Hippocampal formation (tissue), 2 donors: ENCODE results near the gene TTC34.
"Not testable (repeated sequence)": the region's sequence is repeated elsewhere in the genome, so short reads cannot be mapped to it uniquely, and the experiment has no call there.

Source experiments
- DNase-seq, 2 donors: peaks; one replicate each; lab custom pipeline; 2025; lab: John Stamatoyannopoulos, UW

TTC34 gene

DNA sequence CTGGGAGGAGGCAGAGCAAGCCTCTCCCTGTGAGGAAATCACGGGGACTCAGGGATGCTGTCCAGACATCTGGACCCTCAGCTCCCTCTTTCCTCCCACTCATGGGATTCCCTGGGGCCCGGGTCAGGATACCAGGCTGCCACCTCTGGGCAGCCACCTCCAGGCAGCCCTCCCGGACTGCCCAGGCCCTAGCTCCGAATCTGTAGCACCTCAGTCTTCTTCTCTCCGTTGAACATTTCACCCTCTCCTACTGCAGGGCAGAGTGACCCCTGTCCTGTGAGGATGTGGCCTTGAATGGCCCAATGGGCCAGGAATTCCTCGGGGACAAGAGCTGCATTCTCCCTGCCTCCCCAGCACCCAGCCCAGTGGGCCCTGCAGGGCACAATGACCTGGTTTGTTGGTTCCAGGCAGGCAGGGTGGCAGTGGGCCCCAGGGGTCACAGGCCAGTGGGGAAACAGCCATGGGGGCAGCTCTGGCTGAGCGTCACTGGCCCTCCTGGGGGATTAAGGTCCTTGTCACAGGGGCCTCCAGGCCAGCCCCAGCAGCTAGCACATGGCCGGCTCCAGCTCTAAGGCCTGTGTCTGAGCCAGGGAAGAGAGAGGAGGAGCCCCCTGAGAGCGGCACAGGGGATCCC is 9.5 kb upstream of the TTC34 start:
- no peak for DNase-seq

DNA sequence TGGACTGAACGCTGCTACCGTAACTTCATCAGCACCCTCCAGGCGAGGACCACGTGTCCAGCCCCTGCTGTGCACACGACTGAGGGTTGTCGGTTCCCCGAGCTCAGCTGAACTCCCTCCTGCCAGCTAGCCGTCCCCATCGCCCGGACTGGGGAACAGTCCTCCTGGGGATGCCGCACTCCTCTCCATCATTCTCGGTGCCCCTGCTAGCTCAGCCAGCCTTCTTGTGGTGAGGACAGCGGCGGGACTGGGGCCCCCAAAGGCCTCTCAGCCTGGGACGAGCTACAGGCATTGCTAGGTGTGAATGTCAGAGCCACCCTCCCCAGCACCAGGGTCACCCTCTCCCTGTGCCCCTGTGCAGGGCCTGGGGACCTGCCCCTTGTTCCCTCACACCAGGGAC is 8.8 kb upstream of the TTC34 start:
- no peak for DNase-seq

- DNase-seq, result no peak
These were observed 8.2 kb upstream of the TTC34 start for GRCh38 chr1:2809656-2810055.

DNA sequence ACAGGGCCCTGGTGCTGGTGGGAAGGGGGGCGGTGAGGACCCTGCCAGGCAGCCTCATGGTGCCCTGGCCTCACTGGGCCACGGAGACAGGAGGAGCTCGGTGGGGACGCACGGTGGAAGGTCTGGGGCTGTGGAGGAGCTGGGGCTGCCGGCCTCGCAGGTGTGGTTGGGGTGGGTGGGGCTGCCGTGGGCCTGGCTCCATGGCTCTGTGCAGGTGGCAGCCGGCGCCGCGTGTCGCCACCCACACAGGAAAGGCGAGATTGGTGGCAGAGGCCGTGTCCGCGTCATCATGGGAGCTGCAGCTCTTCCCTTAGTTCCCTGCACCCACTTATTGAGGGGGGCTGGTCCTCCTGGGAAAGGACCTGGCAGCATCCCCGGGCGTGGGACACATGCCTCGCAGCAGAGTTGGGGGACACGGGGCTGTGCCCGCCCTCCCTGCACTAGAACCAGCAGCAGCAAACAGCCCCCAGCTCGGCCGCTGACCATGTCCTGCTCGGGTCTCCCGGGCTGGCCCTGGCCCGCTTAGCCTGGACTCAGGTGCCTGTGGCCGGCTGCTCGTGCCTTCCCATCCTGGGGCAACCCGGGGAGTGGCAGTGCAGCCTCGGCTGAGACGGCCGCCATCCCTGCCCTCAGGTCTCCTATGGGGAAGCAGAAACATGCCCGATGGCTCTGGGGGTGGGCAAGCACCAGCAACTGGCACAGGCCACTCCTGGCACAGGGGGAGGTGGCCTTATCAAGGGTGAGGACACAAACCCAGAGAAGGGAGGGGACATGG is 7.5 kb upstream of the TTC34 start:
- no peak for DNase-seq

GRCh38 chr1:2808386-2808705 is 6.9 kb upstream of the TTC34 start:
- DNase-seq, result no peak

DNA sequence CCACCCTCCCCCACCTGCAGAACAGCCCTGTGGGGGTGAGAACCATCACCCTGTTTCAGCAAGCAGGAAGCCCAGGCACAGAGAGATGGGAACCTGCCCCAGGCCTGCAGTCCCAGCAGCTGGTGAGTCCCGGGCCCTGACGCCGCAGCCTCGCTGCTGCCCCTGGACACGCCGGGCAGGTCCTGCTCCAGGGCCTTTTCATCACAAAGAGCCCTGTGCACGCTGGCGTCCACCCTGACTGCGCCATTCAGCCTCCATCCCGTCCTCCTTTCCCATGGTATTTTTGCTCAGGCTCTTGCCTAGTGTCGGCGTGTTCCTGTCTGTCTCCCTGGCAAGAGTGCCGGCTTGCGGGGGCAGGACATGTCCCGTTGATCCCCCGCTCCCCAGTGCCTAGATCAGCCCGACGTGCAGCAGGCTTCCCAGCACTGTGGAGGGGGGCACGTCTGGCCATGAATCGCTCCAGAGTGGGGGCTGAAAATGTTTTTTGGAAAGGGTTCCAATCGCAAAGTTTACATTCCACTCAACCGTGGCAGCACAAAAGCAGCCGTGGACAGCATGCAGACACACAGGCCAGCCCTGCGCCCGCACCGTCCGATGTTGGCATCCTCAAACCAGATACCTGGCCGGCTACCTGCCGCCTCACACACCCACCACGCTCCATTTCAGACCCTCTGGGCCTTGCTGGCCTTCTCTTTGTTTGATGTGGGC is 6.3 kb upstream of the TTC34 start:
- no peak for DNase-seq

DNA sequence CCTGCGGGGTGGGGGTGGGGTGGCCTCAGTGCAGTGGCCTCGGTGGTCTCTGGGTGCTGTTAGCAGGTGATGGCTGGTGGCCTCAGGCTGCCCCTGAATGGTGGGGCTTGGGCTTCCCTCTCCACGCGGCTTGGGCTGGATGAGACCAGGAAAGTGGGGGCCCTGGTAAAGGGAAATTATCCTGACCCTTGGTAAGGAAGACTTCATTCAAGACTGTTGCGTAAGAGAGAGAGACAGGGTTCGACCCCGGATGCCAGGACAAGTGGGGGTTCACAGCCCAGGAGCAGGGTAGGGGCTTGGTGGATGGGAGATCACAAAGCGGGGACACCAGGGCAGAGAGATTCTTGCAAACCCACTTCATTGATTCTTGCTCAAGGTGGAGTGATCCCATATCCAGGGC is 5.5 kb upstream of the TTC34 start:
- no peak for DNase-seq

DNA sequence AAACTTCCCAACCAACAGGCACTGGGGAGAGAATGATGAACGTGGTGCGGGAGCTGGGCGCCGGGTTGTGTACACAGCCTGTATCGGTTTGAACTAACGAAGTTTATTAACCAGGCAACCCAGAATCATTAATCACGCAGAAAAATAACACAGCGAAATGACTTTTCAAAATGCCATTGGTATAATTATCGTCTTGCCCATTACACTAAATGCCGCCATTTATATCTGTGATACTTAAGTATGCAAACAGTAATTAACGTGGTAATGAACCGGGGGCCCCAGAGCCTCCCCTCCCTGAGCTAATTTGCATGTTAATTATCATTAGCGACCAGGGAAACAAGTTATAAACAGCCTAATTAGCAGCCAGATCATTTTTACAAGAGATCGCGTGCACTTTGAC is 5.1 kb upstream of the TTC34 start:
- DNase-seq, result no peak

- DNase-seq, result no peak
These were observed 4.4 kb upstream of the TTC34 start for GRCh38 chr1:2805801-2806430.

DNA sequence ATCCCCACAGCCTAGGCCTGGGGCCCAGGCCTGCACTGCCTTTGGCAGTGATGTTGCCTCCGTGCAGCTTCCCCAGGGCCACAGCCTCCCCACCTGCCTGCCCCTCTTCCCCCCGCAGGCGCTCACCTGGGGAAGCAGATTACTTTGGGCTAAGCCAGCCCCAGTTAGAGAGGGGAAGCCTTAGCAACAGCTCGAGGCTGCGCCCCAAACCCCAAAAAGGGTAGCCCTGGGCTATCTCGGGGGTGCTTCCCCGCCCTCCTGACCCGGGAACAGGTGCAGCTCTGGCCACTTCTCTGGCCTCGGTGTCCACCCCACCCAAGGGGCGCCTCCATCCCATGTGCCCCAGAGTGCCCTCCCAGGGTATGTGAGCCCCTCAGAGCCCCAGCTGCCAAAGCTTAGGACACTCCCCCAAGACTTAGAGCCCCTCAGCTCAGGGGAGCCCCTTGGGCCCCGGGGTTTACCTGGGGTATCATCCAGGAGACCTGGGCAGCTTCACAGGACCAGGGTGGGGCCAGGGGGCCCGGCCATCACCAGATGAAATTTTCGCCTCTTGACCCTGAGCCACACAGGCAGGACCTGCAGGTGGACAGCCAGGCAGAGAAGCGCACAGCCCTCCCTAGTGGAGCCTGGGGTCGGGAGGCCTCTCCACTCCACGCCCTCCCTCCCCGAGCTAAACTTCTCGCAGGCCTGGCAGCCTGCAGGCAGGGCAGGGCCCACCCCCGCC is 3.3 kb upstream of the TTC34 start:
- DNase-seq, result no peak

- DNase-seq, result no peak
These were observed 2.6 kb upstream of the TTC34 start for GRCh38 chr1:2803931-2804627.

- DNase-seq, result no peak
These were observed 1.8 kb upstream of the TTC34 start for GRCh38 chr1:2803086-2803930.

- DNase-seq, result no peak
These were observed 998 bp upstream of the TTC34 start for GRCh38 chr1:2802421-2802961.

- no peak for DNase-seq
These were observed 447 bp downstream of the TTC34 start for GRCh38 chr1:2801046-2801445.

- no peak for DNase-seq
These were observed 838 bp downstream of the TTC34 start for GRCh38 chr1:2800664-2801045.

DNA sequence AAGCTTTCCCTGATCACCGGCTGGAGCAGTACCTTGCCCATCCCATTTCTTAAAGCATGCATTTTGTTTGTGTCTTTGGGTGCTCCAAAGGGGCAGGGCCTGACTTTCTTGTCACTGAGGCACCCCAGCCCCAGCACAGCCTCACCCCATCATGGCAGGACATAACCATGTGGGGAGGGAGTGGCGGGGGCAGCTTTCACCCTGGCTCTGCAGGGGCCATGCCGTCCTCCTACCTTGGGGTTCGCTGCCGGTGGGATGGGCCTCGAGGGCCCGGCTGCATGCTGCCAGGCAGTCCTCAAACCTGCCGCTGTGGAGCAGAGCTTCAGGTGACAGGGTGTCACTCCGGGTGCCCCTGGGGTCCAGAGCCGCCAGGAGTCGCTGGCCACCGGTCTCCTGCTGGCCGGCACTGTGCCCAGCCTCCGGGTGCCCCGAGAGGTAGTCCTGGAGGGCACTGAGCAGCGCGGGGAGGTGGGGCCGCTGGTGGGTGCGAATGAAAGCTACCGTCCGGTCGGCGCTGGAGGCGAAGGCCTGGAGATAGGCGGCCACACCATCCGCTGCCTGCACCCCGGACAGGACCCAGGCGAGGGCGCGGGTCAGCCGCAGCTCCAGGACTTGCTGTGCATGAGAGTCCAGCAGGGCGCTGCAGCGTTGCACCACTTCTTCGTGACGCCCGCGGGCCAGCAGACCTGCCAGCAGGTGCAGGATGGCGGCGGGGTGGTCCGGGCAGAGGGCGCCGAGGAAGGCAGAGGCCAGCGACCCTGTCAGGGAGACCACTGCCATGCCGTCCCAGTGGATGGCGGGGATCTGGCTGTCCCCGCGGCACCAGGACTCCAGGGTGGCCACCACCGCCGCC is 1.5 kb downstream of the TTC34 start:
- no peak for DNase-seq

GRCh38 chr1:2798958-2799357 is 2.5 kb downstream of the TTC34 start:
- DNase-seq, result not testable (repeated sequence)

GRCh38 chr1:2797741-2798016 is 3.8 kb downstream of the TTC34 start:
- DNase-seq, result no peak

- no peak for DNase-seq
These were observed 4.4 kb downstream of the TTC34 start for GRCh38 chr1:2796890-2797740.
